ENCODE data around the gene ZDHHC24.

Gene ZDHHC24

DNA sequence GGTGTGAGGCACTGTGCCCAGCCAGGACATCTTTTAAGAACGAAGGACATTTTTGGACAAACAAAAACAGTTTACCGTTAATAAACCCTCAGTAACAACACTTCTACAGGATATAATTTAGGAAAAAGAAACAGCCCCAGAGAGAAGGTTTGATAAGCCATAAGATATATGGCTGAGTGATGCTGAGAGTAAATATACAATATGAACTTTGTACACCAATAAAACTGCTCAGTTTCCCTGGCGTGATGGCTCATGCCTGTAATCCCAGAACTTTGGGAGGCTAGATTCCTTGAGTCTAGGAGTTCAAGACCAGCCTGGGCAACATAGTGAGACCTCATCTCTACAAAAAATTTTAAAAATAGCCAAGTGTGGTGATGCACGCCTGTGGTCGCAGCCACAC is 47.3 kb downstream of the ZDHHC24 start:
- H3K4me3 ChIP-seq (ENCODE audit: low read length) = no peak overlapping the region
- DNase-seq (ENCODE audit: low read depth) = no peak
- TF ChIP-seq, protein P1, sequence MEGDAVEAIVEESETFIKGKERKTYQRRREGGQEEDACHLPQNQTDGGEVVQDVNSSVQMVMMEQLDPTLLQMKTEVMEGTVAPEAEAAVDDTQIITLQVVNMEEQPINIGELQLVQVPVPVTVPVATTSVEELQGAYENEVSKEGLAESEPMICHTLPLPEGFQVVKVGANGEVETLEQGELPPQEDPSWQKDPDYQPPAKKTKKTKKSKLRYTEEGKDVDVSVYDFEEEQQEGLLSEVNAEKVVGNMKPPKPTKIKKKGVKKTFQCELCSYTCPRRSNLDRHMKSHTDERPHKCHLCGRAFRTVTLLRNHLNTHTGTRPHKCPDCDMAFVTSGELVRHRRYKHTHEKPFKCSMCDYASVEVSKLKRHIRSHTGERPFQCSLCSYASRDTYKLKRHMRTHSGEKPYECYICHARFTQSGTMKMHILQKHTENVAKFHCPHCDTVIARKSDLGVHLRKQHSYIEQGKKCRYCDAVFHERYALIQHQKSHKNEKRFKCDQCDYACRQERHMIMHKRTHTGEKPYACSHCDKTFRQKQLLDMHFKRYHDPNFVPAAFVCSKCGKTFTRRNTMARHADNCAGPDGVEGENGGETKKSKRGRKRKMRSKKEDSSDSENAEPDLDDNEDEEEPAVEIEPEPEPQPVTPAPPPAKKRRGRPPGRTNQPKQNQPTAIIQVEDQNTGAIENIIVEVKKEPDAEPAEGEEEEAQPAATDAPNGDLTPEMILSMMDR (conservative IDR thresholded peaks at IDR 0.05; ENCODE audit: low read depth, low read length) = no peak

DNA sequence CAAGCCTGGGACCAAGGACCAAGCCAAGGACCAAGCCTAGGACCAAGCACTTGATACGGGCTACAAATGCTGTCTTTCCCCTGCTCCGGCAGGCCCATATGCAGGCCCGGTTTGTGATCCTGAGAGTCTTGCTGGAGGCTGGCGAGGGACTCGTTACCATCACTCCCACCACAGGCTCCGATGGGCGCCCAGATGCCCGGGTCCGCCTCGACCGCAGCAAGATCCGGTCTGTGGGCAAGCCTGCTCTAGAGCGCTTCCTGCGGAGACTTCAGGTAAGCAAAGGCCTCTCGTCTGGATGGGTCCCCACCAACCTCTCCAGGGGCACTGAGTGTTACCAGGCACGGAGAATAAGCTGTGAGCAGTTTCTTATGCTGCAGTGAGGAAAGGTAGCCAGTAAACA is 48.6 kb downstream of the ZDHHC24 start:
- TF ChIP-seq, protein P1 (conservative IDR thresholded peaks at IDR 0.05; ENCODE audit: low read depth, low read length) = no peak
- H3K4me3 ChIP-seq (ENCODE audit: low read length) = no peak overlapping the region
- DNase-seq (ENCODE audit: low read depth) = no peak

DNA sequence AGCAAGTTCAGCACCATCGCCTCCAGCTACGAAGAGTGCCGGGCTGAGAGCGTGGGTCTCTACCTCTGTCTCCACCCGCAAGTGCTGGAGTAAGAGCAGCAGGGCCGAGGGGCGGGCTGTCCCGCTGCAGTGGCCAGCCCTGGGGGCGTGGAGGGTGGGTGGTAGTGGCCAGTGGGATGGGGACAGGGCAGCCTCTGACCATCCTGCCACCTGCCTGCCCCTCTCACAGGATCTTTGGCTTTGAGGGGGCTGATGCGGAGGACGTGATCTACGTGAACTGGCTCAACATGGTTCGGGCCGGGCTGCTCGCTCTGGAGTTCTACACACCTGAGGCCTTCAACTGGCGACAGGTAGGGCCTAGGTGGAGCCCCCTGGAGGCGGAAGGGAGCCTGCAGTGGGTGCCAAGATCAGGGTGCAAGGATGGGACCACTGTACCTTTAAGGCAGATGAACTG is 50.4 kb downstream of the ZDHHC24 start:
- TF ChIP-seq, protein P1 (conservative IDR thresholded peaks at IDR 0.05; ENCODE audit: low read depth, low read length) = peak; percentile 45
- no peak overlapping the region for H3K4me3 ChIP-seq (ENCODE audit: low read length)
- DNase-seq (ENCODE audit: low read depth) = no peak

DNA sequence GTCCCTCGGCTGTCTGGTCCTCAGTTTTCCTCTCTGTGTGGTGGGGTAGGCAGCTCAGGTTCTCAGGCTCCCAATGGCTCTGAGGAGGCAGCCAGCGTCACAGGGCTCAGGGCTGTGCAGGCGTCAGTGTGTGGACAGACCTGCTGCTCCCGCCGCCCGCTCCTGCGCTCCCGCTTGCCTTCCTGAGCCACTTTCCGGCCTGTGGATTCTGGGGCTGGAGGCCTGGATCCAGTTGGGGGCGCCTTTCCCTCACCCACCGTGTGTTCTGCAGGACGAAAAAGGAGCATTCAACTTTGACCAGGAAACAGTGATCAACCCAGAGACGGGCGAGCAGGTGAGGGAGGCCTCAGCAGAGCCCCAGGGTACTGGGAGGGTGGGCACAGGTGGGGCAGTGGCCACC is 50.9 kb downstream of the ZDHHC24 start:
- H3K4me3 ChIP-seq (ENCODE audit: low read length) = no peak overlapping the region
- TF ChIP-seq, protein P1 (conservative IDR thresholded peaks at IDR 0.05; ENCODE audit: low read depth, low read length) = no peak
- DNase-seq (ENCODE audit: low read depth) = no peak

DNA sequence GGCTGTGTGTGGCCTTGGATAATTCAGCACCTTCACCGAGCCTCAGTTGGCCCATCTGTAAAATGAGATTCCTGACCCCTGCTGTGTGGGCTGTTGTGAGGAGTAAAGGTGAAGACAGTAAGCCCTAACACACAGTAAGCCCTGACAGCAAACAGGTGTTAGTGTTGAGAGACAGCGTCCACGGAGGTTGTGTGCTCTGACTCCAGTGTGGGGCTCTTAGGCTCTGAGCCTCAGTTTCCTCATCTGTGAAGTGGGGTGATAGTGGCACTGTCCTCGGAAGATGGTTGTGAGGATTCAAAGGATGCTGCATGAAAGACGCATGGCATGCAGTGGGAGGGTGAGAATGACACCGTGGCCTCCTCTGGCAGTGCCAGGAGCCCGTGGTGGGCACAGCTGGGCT is 51.4 kb downstream of the ZDHHC24 start:
- TF ChIP-seq, protein P1 (conservative IDR thresholded peaks at IDR 0.05; ENCODE audit: low read depth, low read length) = no peak
- DNase-seq (ENCODE audit: low read depth) = no peak
- no peak overlapping the region for H3K4me3 ChIP-seq (ENCODE audit: low read length)

DNA sequence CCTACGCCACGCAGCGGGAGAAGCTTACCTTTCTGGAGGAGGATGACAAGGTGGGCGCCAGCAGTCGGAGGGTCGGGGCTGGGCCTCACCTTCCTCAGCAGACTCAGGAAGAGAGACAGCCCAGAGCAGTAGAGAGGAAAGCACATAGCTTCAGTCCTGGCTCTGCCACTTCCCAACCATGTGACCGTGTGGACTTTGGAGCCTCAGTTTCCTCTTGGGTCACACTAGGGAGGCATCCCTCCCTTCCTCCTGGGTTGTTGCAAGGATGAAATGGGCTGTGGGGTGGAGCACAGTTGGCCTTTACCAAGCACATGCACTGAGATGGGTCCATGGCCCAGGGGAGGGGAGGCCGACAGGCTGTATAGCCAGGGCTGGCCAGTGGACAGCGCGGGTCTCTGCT is 52.7 kb downstream of the ZDHHC24 start:
- no peak for DNase-seq (ENCODE audit: low read depth)

DNA sequence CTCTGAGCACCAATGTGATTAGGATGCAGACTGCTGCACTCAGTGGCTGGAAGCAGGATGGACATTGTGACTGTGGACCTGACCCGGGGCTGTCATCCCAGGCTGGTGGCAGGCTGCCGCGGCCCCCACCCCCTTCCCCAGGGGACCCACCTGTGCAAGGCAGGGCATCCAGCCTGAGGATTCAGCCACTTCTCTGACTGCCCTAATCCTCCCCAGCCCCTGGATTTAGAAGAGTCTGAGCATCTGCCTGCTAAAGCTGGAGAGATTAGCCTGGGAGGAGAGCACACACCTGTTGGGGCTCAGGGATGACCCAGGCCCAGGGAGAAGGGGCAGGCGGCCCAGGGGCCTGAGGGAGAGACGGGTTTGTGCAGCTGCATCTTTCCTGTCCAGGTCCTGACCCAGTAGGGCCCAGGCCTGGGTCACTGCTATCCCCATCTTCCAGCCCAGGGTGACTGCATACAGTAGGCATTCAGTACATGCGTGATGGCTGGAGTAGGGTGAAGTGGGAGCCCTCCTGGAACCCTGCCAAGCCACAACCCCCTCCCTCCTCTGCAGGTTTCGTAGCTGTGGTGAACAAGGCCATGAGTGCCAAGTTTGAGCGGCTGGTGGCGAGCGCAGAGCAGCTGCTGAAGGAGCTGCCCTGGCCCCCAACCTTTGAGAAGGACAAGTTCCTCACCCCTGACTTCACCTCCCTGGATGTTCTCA is 53.5 kb downstream of the ZDHHC24 start:
- H3K4me3 ChIP-seq (ENCODE audit: low read length) = no peak overlapping the region
- TF ChIP-seq, protein P1 (conservative IDR thresholded peaks at IDR 0.05; ENCODE audit: low read depth, low read length) = no peak
- no peak for DNase-seq (ENCODE audit: low read depth)

More for the DNA sequence above, 52.7 kb downstream of the ZDHHC24 start:
- H3K4me3 ChIP-seq (ENCODE audit: low read length) = no peak overlapping the region
- TF ChIP-seq, protein P1 (conservative IDR thresholded peaks at IDR 0.05; ENCODE audit: low read depth, low read length) = no peak

All from retinal pigment epithelial cell (primary cell).